Stimulated activated CD4-positive, alpha-beta T cell treated with anti-CD3 and anti-CD28 coated beads, Interleukin-12 subunit alpha, Interleukin-12 subunit beta, amount 100 ng/mL, for 24 hours (primary cell): ENCODE data around the gene ZNF594.
"Not testable (repeated sequence)": the region's sequence is repeated elsewhere in the genome, so short reads cannot be mapped to it uniquely, and the experiment has no call there.

ENCODE experiments used
- DNase-seq, 2 experiments: peaks; one replicate each; pipeline ENCODE4 v3.0.0-alpha.2; 2020; ENCODE audit warnings: low read depth in 2 of 2

The ZNF594 gene

GRCh38 chr17:5136580-5137412, 54.9 kb downstream of the ZNF594 start:
- not testable (repeated sequence) for DNase-seq

- DNase-seq, result no peak
Measured at GRCh38 chr17:5135726-5136579, 55.7 kb downstream of the ZNF594 start.

- not testable (repeated sequence) for DNase-seq
Measured at GRCh38 chr17:5135131-5135712, 56.4 kb downstream of the ZNF594 start.

GRCh38 chr17:5134571-5134970, 57.1 kb downstream of the ZNF594 start:
- not testable (repeated sequence) for DNase-seq

- DNase-seq, result not testable (repeated sequence)
Measured at GRCh38 chr17:5133961-5134360, 57.7 kb downstream of the ZNF594 start.

GRCh38 chr17:5133311-5133710, 58.4 kb downstream of the ZNF594 start:
- DNase-seq, result no peak

- not testable (repeated sequence) for DNase-seq
Measured at GRCh38 chr17:5132503-5133225, 59.0 kb downstream of the ZNF594 start.

GRCh38 chr17:5131799-5132502, 59.7 kb downstream of the ZNF594 start:
- DNase-seq, result not testable (repeated sequence)

GRCh38 chr17:5131146-5131715, 60.4 kb downstream of the ZNF594 start:
- no peak for DNase-seq

- DNase-seq, result not testable (repeated sequence)
Measured at GRCh38 chr17:5130687-5131086, 61.0 kb downstream of the ZNF594 start.

- DNase-seq, result not testable (repeated sequence)
Measured at GRCh38 chr17:5130261-5130660, 61.4 kb downstream of the ZNF594 start.

- not testable (repeated sequence) for DNase-seq
Measured at GRCh38 chr17:5129770-5130169, 61.9 kb downstream of the ZNF594 start.
